IMR-90 (cell line): ENCODE measurements around the gene SORL1. TPM values are rescaled to one million over a fixed set of nuclear protein-coding genes. Genes with fewer than 3 reads are reported as not detected.
"Not testable (repeated sequence)": the region's sequence is repeated elsewhere in the genome, so short reads cannot be mapped to it uniquely, and the experiment has no call there.

Experiments used
- ATAC-seq: fragments of 200-7000 bp; cut with Tn5 transposase; 2 replicates; pipeline ENCODE4 v1.9.1; 2020; ENCODE audit warnings: low read depth, mild to moderate bottlenecking, moderate library complexity
- BruUV-seq: library from RNA; stranded (reverse); fragments of 400-500 nt; replicated peaks from 2 replicates; lab custom pipeline; 2021; lab: Mats Ljungman, UMichigan
- CTCF ChIA-PET: fragments of 300-600 bp; formaldehyde crosslinking; extraction: SDS; loops from one replicate; lab custom pipeline; 2021; ENCODE audit warnings: antibody characterized with exemption; lab: Yijun Ruan, JAX
- POLR2A ChIA-PET: fragments of 300-600 bp; sonication (Branson Sonifier 250); formaldehyde crosslinking; loops from one replicate; lab custom pipeline; 2022; ENCODE audit warnings: antibody characterized with exemption; ENCODE audit not compliant: unreplicated experiment; lab: Charles Lee
- DNase-seq: peaks from one replicate; pipeline ENCODE4 v3.0.0; 2013
- H2AFZ ChIP-seq: replicated peaks from 2 replicates; pipeline ENCODE3; 2013; ENCODE audit warnings: low read length, mild to moderate bottlenecking; ENCODE audit not compliant: poor library complexity
- H2AK5ac ChIP-seq: 2 replicates; pipeline ENCODE4 v1.6.1; 2013; ENCODE audit warnings: low read depth, low read length, inconsistent platforms
- H2AK9ac ChIP-seq: replicated peaks from 2 replicates; pipeline ENCODE3; 2013; ENCODE audit warnings: mild to moderate bottlenecking, low read depth, low read length, moderate library complexity; ENCODE audit not compliant: poor library complexity
- H2BK120ac ChIP-seq: 2 replicates; pipeline ENCODE4 v1.6.1; 2013; ENCODE audit warnings: low read depth, low read length, inconsistent platforms
- H2BK15ac ChIP-seq: 3 replicates; pipeline ENCODE4 v1.6.1; 2013; ENCODE audit warnings: low read depth, low read length, inconsistent platforms
- H2BK20ac ChIP-seq: 2 replicates; pipeline ENCODE4 v1.6.1; 2013; ENCODE audit warnings: low read depth, mild to moderate bottlenecking, inconsistent platforms, low read length, moderate library complexity
- H2BK5ac ChIP-seq: 2 replicates; pipeline ENCODE4 v1.6.1; 2013; ENCODE audit warnings: mild to moderate bottlenecking, low read depth, low read length, inconsistent platforms; ENCODE audit not compliant: poor library complexity, severe bottlenecking
- H3K14ac ChIP-seq: replicated peaks from 2 replicates; pipeline ENCODE4 v1.6.1; 2013; ENCODE audit warnings: low read depth, low read length, inconsistent platforms
- H3K18ac ChIP-seq: 2 replicates; pipeline ENCODE4 v1.6.1; 2013; ENCODE audit warnings: low read depth, low read length, control low read depth
- H3K23ac ChIP-seq: 2 replicates; pipeline ENCODE4 v1.6.1; 2013; ENCODE audit warnings: low read depth, low read length, inconsistent platforms
- H3K27ac ChIP-seq: 2 replicates; pipeline ENCODE4 v1.5.1; 2013; ENCODE audit warnings: mild to moderate bottlenecking, control low read depth, low read length; ENCODE audit not compliant: insufficient read depth
- H3K27me3 ChIP-seq: 2 replicates; pipeline ENCODE4 v1.6.1; 2013; ENCODE audit warnings: low read length; ENCODE audit not compliant: control insufficient read depth, insufficient read depth
- H3K36me3 ChIP-seq: 2 replicates; pipeline ENCODE4 v1.6.1; 2013; ENCODE audit warnings: low read length, mixed read lengths; ENCODE audit not compliant: control insufficient read depth, insufficient read depth
- H3K4ac ChIP-seq: 2 replicates; pipeline ENCODE4 v1.6.1; 2013; ENCODE audit warnings: low read depth, low read length, inconsistent platforms
- H3K4me1 ChIP-seq: 2 replicates; pipeline ENCODE4 v1.6.1; 2013; ENCODE audit warnings: low read length, mixed read lengths; ENCODE audit not compliant: control insufficient read depth, insufficient read depth
- H3K4me2 ChIP-seq: 2 replicates; pipeline ENCODE4 v1.6.1; 2013; ENCODE audit warnings: low read depth, mild to moderate bottlenecking, control low read depth, low read length, moderate library complexity
- H3K4me3 ChIP-seq: 2 replicates; pipeline ENCODE4 v1.5.1; 2013; ENCODE audit warnings: low read depth, mild to moderate bottlenecking, control low read depth, low read length, moderate library complexity; ENCODE audit not compliant: insufficient read depth
- H3K56ac ChIP-seq: 2 replicates; pipeline ENCODE4 v1.6.1; 2013; ENCODE audit warnings: low read length, inconsistent platforms; ENCODE audit not compliant: insufficient read depth; ENCODE audit errors: extremely low read depth
- H3K79me1 ChIP-seq, 2 experiments: 2 replicates each; pipeline ENCODE4 v1.6.1; 2013; ENCODE audit warnings: low read length in 2 of 2, inconsistent platforms in 1 of 2, low read depth in 1 of 2
- H3K9ac ChIP-seq: 2 replicates; pipeline ENCODE4 v1.6.1; 2013; ENCODE audit warnings: low read depth, low read length, control low read depth
- H3K9me1 ChIP-seq: 2 replicates; pipeline ENCODE4 v1.6.1; 2013; ENCODE audit warnings: low read length, inconsistent platforms; ENCODE audit not compliant: insufficient read depth
- H3K9me3 ChIP-seq: 2 replicates; pipeline ENCODE4 v1.6.1; 2013; ENCODE audit warnings: low read length; ENCODE audit not compliant: control insufficient read depth, insufficient read depth
- H4K20me1 ChIP-seq: 2 replicates; pipeline ENCODE4 v1.6.1; 2013; ENCODE audit warnings: low read length, inconsistent platforms; ENCODE audit not compliant: insufficient read depth
- H4K5ac ChIP-seq: 2 replicates; pipeline ENCODE4 v1.6.1; 2013; ENCODE audit warnings: mild to moderate bottlenecking, low read depth, low read length, control low read depth
- H4K8ac ChIP-seq, 2 experiments: 2 replicates each; pipeline ENCODE4 v1.6.1; 2013; ENCODE audit warnings: low read depth in 2 of 2, low read length in 2 of 2, control low read depth in 1 of 2, inconsistent platforms in 1 of 2
- H4K91ac ChIP-seq: 2 replicates; pipeline ENCODE4 v1.6.1; 2013; ENCODE audit warnings: low read depth, low read length, inconsistent platforms; ENCODE audit not compliant: insufficient read depth
- MXI1 ChIP-seq: IDR thresholded peaks from 2 replicates; pipeline ENCODE4 v1.6.1; 2012; ENCODE audit warnings: low read depth, mild to moderate bottlenecking, low read length, moderate library complexity, borderline replicate concordance
- RAD21 ChIP-seq: IDR thresholded peaks from 2 replicates; pipeline ENCODE4 v1.6.1; 2012; ENCODE audit warnings: low read length, improper control_type of control experiment
- WGBS, 2 experiments: methylation state at CpG; one replicate each; pipeline versions ENCODE4 v1.1.5 to v1.1.7; 2013; ENCODE audit warnings: missing lambda C conversion rate in 2 of 2; ENCODE audit not compliant: insufficient read length in 1 of 2; ENCODE audit errors: extremely low coverage in 2 of 2; 5-methylcytosine and 5-hydroxymethylcytosine counted together
- dilution Hi-C: fragments of 300-500 bp; cut with HindIII; formaldehyde crosslinking; loops from one replicate; pipeline ENCODE4 v1.14.3; 2018; ENCODE audit warnings: low sequenced_read_pairs; ENCODE audit not compliant: unreplicated experiment
- in situ Hi-C: fragments of 300-500 bp; cut with MboI; formaldehyde crosslinking; loops from 3 replicates; pipeline ENCODE4 v1.14.3; 2019; ENCODE audit warnings: low sequenced_read_pairs, inconsistent platforms, mixed read lengths
- intact Hi-C: fragments of 100-400 bp; cut with micrococcal nuclease; formaldehyde crosslinking; loops from 2 replicates; pipeline ENCODE4 v1.10.0; 2022
- polyA plus RNA-seq, 3 experiments: library from polyadenylated mRNA; depleted of rRNA; stranded (reverse); fragments of >200 nt; gene quantifications; 2 replicates each; pipeline ENCODE4 v1.2.3, GENCODE V29; 2012; ENCODE audit warnings: low replicate concordance in 1 of 3
- total RNA-seq: library from RNA; depleted of rRNA; stranded (reverse); fragments of >200 nt; gene quantifications from 2 replicates; pipeline ENCODE4 v1.2.3, GENCODE V29; 2012

SORL1 gene
- total and polyA plus RNA-seq, 2 of the 4 experiments (the other 2 are of a cell fraction): 1.0 to 2.0 TPM

DNA sequence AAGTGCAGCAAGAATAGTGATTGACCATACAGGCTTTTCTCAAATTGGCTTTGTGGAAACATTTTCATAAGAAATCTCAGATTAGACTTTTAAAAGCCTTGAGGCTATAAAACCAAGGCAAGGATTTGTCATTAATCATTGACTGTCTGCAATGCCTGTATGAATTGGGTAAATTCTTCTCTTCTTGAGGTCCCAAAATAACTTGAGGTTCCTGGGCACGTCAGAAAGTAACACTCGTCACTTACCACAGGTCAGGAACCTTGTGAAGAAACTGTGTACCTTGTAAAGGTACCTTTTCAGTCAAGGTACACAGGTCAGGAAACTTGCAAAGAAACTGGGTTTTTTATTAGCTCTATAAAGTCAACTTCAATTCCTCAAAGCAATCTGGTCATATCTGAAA, 43.3 kb upstream of the SORL1 start:
- Histone ChIP-seq H3K4ac (no peak overlapping the region), H3K14ac (no peak overlapping the region), H2AK9ac (no peak overlapping the region), H3K9me1 (no peaks in the 10 kb centered on the region), H3K9me3 (no peaks in the 10 kb centered on the region), H2BK15ac (no peak overlapping the region), H2BK120ac (no peak overlapping the region), H2BK5ac (no peak overlapping the region), H3K79me1 (no peaks in the 10 kb centered on the region), H4K20me1 (no peaks in the 10 kb centered on the region), H4K8ac (no peak overlapping the region), H3K4me3 (no peak overlapping the region), H2AFZ (no peak overlapping the region), H3K4me1 (no peaks in the 10 kb centered on the region), H3K18ac (no peak overlapping the region), H3K36me3 (no peaks in the 10 kb centered on the region), H3K27me3 (peaks cover 9% of the 10 kb centered on the region), H4K5ac (no peak overlapping the region), H4K91ac (no peak overlapping the region), H3K56ac (no peak overlapping the region), H3K9ac (no peak overlapping the region), H2AK5ac (no peak overlapping the region), H2BK20ac (no peak overlapping the region), H3K27ac (no peak overlapping the region), H3K4me2 (no peak overlapping the region), H3K23ac (no peak overlapping the region)
- in situ Hi-C loops (no loop called here), dilution Hi-C loops (no loop called here), intact Hi-C loops (no loop called here)
- ChIA-PET CTCF (no interaction called here), POLR2A (interaction anchor here (0.6 kb wide), 2 partner anchors 58 to 772 kb away, joined by 3 to 7 read pairs; no protein-coding TSS in a partner anchor)
- ATAC-seq (no peak), DNase-seq (no peak)
- TF ChIP-seq RAD21 (no peak), MXI1 (no peak)
- BruUV-seq: no TSS peak
- WGBS, 2 experiments: no CpG with 5 or more reads among the region's 2 CpGs

DNA sequence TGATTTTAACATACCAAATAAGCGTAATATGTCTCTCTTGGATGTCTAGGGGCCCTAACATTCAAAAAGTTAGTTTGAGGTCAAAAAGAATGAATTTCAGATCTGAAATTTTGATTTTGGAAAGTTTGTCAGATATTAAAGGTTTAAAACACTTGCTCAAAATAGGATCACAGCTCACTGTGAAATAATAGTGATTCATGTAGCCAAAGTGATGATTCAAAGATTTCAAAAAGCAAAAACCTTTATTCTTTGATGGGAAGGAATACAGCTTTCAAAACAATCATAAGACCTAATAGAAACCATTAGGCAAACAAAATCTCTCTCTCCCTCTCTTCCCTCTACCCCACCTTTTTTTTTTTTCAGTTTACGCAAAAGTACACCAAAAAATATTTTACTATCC, 42.1 kb upstream of the SORL1 start:
- H3K18ac ChIP-seq, H3K14ac ChIP-seq, H3K27ac ChIP-seq, H3K4ac ChIP-seq, H4K20me1 ChIP-seq, H4K5ac ChIP-seq, H3K4me1 ChIP-seq, H3K4me3 ChIP-seq, H3K4me2 ChIP-seq, H3K9me1 ChIP-seq, H4K8ac ChIP-seq, in situ Hi-C loops, intact Hi-C loops, H2BK15ac ChIP-seq, DNase-seq, H4K91ac ChIP-seq, H3K27me3 ChIP-seq, H2AFZ ChIP-seq, dilution Hi-C loops, CTCF ChIA-PET, H3K36me3 ChIP-seq, H3K56ac ChIP-seq, H3K79me1 ChIP-seq, H2AK9ac ChIP-seq, H3K9me3 ChIP-seq, H2BK20ac ChIP-seq, ATAC-seq, H3K23ac ChIP-seq, H2BK120ac ChIP-seq, H2BK5ac ChIP-seq, POLR2A ChIA-PET, BruUV-seq, H3K9ac ChIP-seq, H2AK5ac ChIP-seq: not testable (repeated sequence)
- 100% methylated on average over 1 of the region's 2 CpGs; no CpG with 5 or more reads in 1 of the 2 experiments for WGBS, 2 experiments
